Stimulated activated CD4-positive, alpha-beta T cell treated with anti-CD3 and anti-CD28 coated beads, Interleukin-1b, Interleukin-23, amount 100 ng/mL, for 48 hours (primary cell): Measurements from ENCODE around the gene NPY2R.

Experiments used
- DNase-seq: peaks from one replicate; pipeline ENCODE4 v3.0.0-alpha.2; 2020

The NPY2R gene

GRCh38 chr4:155208258-155209054 is at the start of gene NPY2R:
Gene NPY2R (plus strand): TSS chr4:155208636. CDS start chr4:155213940, 5,304 bp downstream.
- DNase-seq, result no peak

GRCh38 chr4:155161357-155161756 is 47.1 kb upstream of the NPY2R start:
- DNase-seq, result no peak

- no peak for DNase-seq
These were observed 43.7 kb upstream of the NPY2R start for GRCh38 chr4:155164718-155165117.

GRCh38 chr4:155170569-155170968 is 37.9 kb upstream of the NPY2R start:
- DNase-seq, result no peak

- no peak for DNase-seq
These were observed 35.1 kb upstream of the NPY2R start for GRCh38 chr4:155173371-155173770.

- no peak for DNase-seq
These were observed 33.8 kb upstream of the NPY2R start for GRCh38 chr4:155174668-155175067.

GRCh38 chr4:155179216-155179615 is 29.2 kb upstream of the NPY2R start:
- no peak for DNase-seq

- no peak for DNase-seq
These were observed 21.5 kb upstream of the NPY2R start for GRCh38 chr4:155186972-155187371.

- no peak for DNase-seq
These were observed 20.4 kb upstream of the NPY2R start for GRCh38 chr4:155187989-155188388.

- no peak for DNase-seq
These were observed 18.3 kb upstream of the NPY2R start for GRCh38 chr4:155190099-155190498.

- no peak for DNase-seq
These were observed 10.7 kb upstream of the NPY2R start for GRCh38 chr4:155197757-155198156.

GRCh38 chr4:155207534-155208257 is 740 bp upstream of the NPY2R start:
- DNase-seq, result no peak

GRCh38 chr4:155220025-155220424 is 11.6 kb downstream of the NPY2R start:
- DNase-seq, result no peak

- DNase-seq, result no peak
These were observed 18.7 kb downstream of the NPY2R start for GRCh38 chr4:155227131-155227530.

GRCh38 chr4:155228713-155229112 is 20.3 kb downstream of the NPY2R start:
- DNase-seq, result no peak

- no peak for DNase-seq
These were observed 24.0 kb downstream of the NPY2R start for GRCh38 chr4:155232432-155232831.

- no peak for DNase-seq
These were observed 25.8 kb downstream of the NPY2R start for GRCh38 chr4:155234206-155234605.

GRCh38 chr4:155237567-155237966 is 29.1 kb downstream of the NPY2R start:
- no peak for DNase-seq

- DNase-seq, result no peak
These were observed 32.8 kb downstream of the NPY2R start for GRCh38 chr4:155241225-155241624.

GRCh38 chr4:155241664-155242063 is 33.2 kb downstream of the NPY2R start:
- no peak for DNase-seq

- DNase-seq, result no peak
These were observed 36.7 kb downstream of the NPY2R start for GRCh38 chr4:155245105-155245504.

- DNase-seq, result no peak
These were observed 39.8 kb downstream of the NPY2R start for GRCh38 chr4:155248002-155248896.

GRCh38 chr4:155249016-155249566 is 40.7 kb downstream of the NPY2R start:
- no peak for DNase-seq
